Mesenchymal stem cell (in vitro differentiated cells and primary cell): ENCODE data around the gene CRHR2.

Experiments used
- DNase-seq: peaks from one replicate; pipeline ENCODE4 v3.0.0-alpha.2; 2013
- H2AFZ ChIP-seq: one replicate; pipeline ENCODE4 v1.6.1; 2013; ENCODE audit warnings: low read depth, mild to moderate bottlenecking, control low read depth, inconsistent platforms, low read length, moderate library complexity
- H2AK5ac ChIP-seq: 2 replicates; pipeline ENCODE4 v1.6.1; 2013; ENCODE audit warnings: low read length, moderate library complexity, mild to moderate bottlenecking, inconsistent platforms; ENCODE audit not compliant: severe bottlenecking
- H2BK120ac ChIP-seq: one replicate; pipeline ENCODE4 v1.6.1; 2013; ENCODE audit warnings: low read depth, mild to moderate bottlenecking, inconsistent platforms, low read length, moderate library complexity
- H2BK12ac ChIP-seq, 2 experiments: one replicate each; pipeline ENCODE4 v1.6.1; 2013; ENCODE audit warnings: inconsistent platforms in 2 of 2, low read length in 2 of 2, mild to moderate bottlenecking in 2 of 2, moderate library complexity in 2 of 2, control low read depth in 1 of 2
- H2BK15ac ChIP-seq: one replicate; pipeline ENCODE4 v1.6.1; 2013; ENCODE audit warnings: mild to moderate bottlenecking, low read depth, inconsistent platforms; ENCODE audit not compliant: poor library complexity, severe bottlenecking
- H2BK5ac ChIP-seq: 2 replicates; pipeline ENCODE4 v1.6.1; 2013; ENCODE audit warnings: low read depth, mild to moderate bottlenecking, low read length, control low read depth, inconsistent platforms; ENCODE audit not compliant: poor library complexity, severe bottlenecking
- H3K14ac ChIP-seq, 2 experiments: one replicate each; pipeline ENCODE4 v1.6.1; 2013; ENCODE audit warnings: inconsistent platforms in 2 of 2, low read length in 2 of 2, control low read depth in 1 of 2, mild to moderate bottlenecking in 1 of 2, moderate library complexity in 1 of 2
- H3K18ac ChIP-seq, 2 experiments: one replicate each; pipeline ENCODE4 v1.6.1; 2013; ENCODE audit warnings: inconsistent platforms in 2 of 2, low read length in 2 of 2, control low read depth in 1 of 2, low read depth in 1 of 2, mild to moderate bottlenecking in 1 of 2
- H3K23ac ChIP-seq, 2 experiments: one replicate each; pipeline ENCODE4 v1.6.1; 2013; ENCODE audit warnings: inconsistent platforms in 2 of 2, low read length in 2 of 2, mild to moderate bottlenecking in 2 of 2, moderate library complexity in 2 of 2, control low read depth in 1 of 2
- H3K27ac ChIP-seq: 2 replicates; pipeline ENCODE4 v1.5.1; 2013; ENCODE audit warnings: mild to moderate bottlenecking, moderate library complexity, low read length, control low read depth, inconsistent platforms; ENCODE audit not compliant: poor library complexity, severe bottlenecking
- H3K27me3 ChIP-seq, 2 experiments: 2 replicates each; pipeline versions ENCODE4 v1.6.1 to v1.7.0; 2013; ENCODE audit warnings: low read length in 2 of 2, mild to moderate bottlenecking in 2 of 2, moderate library complexity in 2 of 2, control low read depth in 1 of 2, inconsistent platforms in 1 of 2; ENCODE audit not compliant: control insufficient read depth in 1 of 2, insufficient read depth in 1 of 2
- H3K36me3 ChIP-seq, 2 experiments: 2 replicates each; pipeline versions ENCODE4 v1.6.1 to v1.7.0; 2013; ENCODE audit warnings: low read length in 2 of 2, control low read depth in 1 of 2, inconsistent platforms in 1 of 2, low read depth in 1 of 2, mild to moderate bottlenecking in 1 of 2; ENCODE audit not compliant: insufficient read depth in 2 of 2, control insufficient read depth in 1 of 2
- H3K4ac ChIP-seq, 2 experiments: one replicate each; pipeline ENCODE4 v1.6.1; 2013; ENCODE audit warnings: inconsistent platforms in 2 of 2, low read length in 2 of 2, mild to moderate bottlenecking in 2 of 2, moderate library complexity in 2 of 2, control low read depth in 1 of 2, low read depth in 1 of 2
- H3K4me1 ChIP-seq: 2 replicates; pipeline ENCODE4 v1.6.1; 2013; ENCODE audit warnings: low read depth, low read length, control low read depth; ENCODE audit not compliant: control insufficient read depth, insufficient read depth
- H3K4me2 ChIP-seq: 2 replicates; pipeline ENCODE4 v1.6.1; 2013; ENCODE audit warnings: low read length, mild to moderate bottlenecking, inconsistent platforms; ENCODE audit not compliant: poor library complexity, severe bottlenecking
- H3K4me3 ChIP-seq, 2 experiments: 2 replicates each; pipeline versions ENCODE4 v1.5.1 to v1.7.0; 2013; ENCODE audit warnings: low read length in 2 of 2, mild to moderate bottlenecking in 2 of 2, control low read depth in 1 of 2, low read depth in 1 of 2; ENCODE audit not compliant: insufficient read depth in 1 of 2
- H3K79me1 ChIP-seq: replicated peaks from 2 replicates; pipeline ENCODE4 v1.6.1; 2013; ENCODE audit warnings: mild to moderate bottlenecking, control low read depth, low read length, inconsistent platforms; ENCODE audit not compliant: poor library complexity, severe bottlenecking
- H3K9ac ChIP-seq: 2 replicates; pipeline ENCODE4 v1.7.0; 2013; ENCODE audit warnings: mild to moderate bottlenecking, low read length, moderate library complexity
- H3K9me3 ChIP-seq: 2 replicates; pipeline ENCODE4 v1.7.0; 2013; ENCODE audit warnings: mild to moderate bottlenecking, low read length; ENCODE audit not compliant: control insufficient read depth
- H4K8ac ChIP-seq: one replicate; pipeline ENCODE4 v1.6.1; 2013; ENCODE audit warnings: inconsistent platforms, mild to moderate bottlenecking, low read length, moderate library complexity
- H4K91ac ChIP-seq: one replicate; pipeline ENCODE4 v1.6.1; 2013; ENCODE audit warnings: mild to moderate bottlenecking, low read length, inconsistent platforms
- WGBS: methylation state at CpG from one replicate; pipeline ENCODE4 v1.1.7; 2013; ENCODE audit warnings: mixed read lengths; 5-methylcytosine and 5-hydroxymethylcytosine counted together

Gene CRHR2

DNA sequence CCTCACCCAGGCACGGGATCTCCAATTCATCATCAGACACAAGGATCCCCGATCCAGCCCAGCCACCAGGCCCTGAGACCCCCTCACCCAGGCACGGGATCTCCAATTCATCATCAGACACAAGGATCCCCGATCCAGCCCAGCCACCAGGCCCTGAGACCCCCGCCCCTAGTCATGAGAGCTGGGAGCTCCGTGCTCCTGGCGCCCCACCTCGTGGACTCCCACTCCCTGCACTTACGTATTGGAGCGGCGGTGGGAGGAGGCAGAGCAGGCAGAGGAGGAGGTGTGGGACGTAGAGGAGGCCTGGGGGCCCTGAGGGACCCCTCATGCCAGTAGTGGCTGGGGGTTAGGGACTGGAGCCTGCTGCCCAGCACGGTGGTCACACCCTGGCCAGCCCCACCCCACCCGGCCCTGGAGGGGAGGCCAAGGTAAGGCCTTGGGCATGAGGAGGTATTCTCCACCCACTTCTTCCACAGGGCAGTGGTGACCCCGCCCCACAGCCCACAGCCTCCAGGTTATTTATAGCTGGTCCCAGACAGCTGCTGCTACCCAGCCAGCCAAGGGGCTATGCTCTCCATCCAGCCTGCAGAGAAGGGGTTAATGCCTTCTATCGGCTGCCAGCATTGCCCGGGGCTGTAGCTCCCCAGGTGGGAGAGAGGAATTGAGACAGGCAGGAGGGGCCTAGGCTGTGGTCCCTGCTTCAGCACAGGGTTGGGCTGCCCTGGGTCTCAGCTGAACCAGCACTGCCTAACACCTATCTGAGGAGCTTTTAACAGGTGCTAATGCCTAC lies 17.6 kb upstream of the CRHR2 start:
- H3K36me3 ChIP-seq = no peaks in the 10 kb centered on the region
- no peak overlapping the region for H2BK120ac ChIP-seq
- no peak overlapping the region for H2BK15ac ChIP-seq
- 66% methylated on average over 17 of the region's 17 CpGs for WGBS
- H3K27ac ChIP-seq = no peak overlapping the region
- H3K18ac ChIP-seq = no peak overlapping the region
- no peak overlapping the region for H3K23ac ChIP-seq
- H3K14ac ChIP-seq = no peak overlapping the region
- H3K4me2 ChIP-seq = no peak overlapping the region
- peaks cover 5% of the 10 kb centered on the region for H3K9me3 ChIP-seq
- H3K9ac ChIP-seq = no peak overlapping the region
- peaks cover 65% of the 10 kb centered on the region in 2 experiments for H3K27me3 ChIP-seq
- no peak overlapping the region for H2BK5ac ChIP-seq
- no peak overlapping the region for H3K4me3 ChIP-seq
- no peak overlapping the region for H2AFZ ChIP-seq
- H3K4ac ChIP-seq = no peak overlapping the region
- H3K4me1 ChIP-seq = no peaks in the 10 kb centered on the region
- H3K79me1 ChIP-seq = no peaks in the 10 kb centered on the region
- no peak for DNase-seq
- no peak overlapping the region for H4K91ac ChIP-seq
- H2AK5ac ChIP-seq = no peak overlapping the region
- no peak overlapping the region for H4K8ac ChIP-seq
- no peak overlapping the region for H2BK12ac ChIP-seq

GRCh38 chr7:30698481-30698880 lies 16.2 kb upstream of the CRHR2 start:
- H2BK12ac ChIP-seq = no peak overlapping the region
- no peaks in the 10 kb centered on the region for H3K79me1 ChIP-seq
- no peak overlapping the region for H4K91ac ChIP-seq
- WGBS = 95% methylated on average over 4 of the region's 4 CpGs
- H4K8ac ChIP-seq = no peak overlapping the region
- H3K4me1 ChIP-seq = no peaks in the 10 kb centered on the region
- no peak overlapping the region for H2AFZ ChIP-seq
- H3K23ac ChIP-seq = no peak overlapping the region
- H3K27me3 ChIP-seq = peaks cover 69 to 72% of the 10 kb centered on the region in 2 experiments
- no peaks in the 10 kb centered on the region for H3K36me3 ChIP-seq
- no peak overlapping the region for H3K4me2 ChIP-seq
- peak overlapping the region in 1 of 2 experiments; percentile 80 for H3K14ac ChIP-seq
- H3K9me3 ChIP-seq = no peaks in the 10 kb centered on the region
- H2BK5ac ChIP-seq = no peak overlapping the region
- no peak overlapping the region for H2BK15ac ChIP-seq
- H2BK120ac ChIP-seq = no peak overlapping the region
- no peak overlapping the region for H3K4ac ChIP-seq
- DNase-seq = no peak
- no peak overlapping the region for H3K9ac ChIP-seq
- H3K4me3 ChIP-seq = no peak overlapping the region
- H2AK5ac ChIP-seq = no peak overlapping the region
- no peak overlapping the region for H3K18ac ChIP-seq
- H3K27ac ChIP-seq = no peak overlapping the region

DNA sequence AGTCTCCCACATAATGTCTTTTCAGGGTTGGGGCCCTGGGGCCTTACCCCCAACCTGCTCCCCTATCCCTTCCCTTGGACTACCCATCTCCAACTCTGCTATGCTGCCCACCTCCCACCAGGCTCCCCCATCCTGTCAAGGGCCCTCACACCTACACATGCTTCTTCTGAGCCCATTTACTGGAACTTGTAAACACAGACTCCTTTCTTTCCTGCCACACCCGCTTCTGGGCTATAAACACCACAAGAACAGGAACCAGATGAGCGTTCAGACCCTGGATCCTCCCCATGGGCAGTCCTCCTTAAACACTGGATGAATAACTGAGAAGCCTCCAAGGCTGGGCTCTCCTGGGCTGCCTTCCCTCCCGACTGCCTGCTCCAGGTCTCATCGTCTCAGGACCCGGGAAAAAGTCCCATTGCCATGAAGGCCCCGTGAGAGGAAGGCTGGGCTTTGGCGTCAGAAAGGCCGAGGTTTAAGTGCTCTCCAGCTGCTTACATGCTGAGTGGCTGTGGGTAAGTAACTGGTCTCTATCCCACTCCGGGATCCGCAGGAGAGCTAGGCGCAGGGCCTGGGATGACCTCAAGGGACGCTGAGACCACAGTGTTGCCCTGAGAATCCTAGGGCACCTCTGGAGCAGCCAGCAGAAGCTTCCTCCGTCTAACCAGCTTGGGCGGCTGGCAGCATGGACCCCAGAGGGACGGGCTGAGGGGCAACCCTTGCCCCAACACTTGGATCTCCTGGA lies 15.6 kb upstream of the CRHR2 start:
- Histone ChIP-seq H3K36me3 (no peaks in the 10 kb centered on the region), H2BK120ac (no peak overlapping the region), H3K79me1 (no peaks in the 10 kb centered on the region), H2BK15ac (no peak overlapping the region), H2BK5ac (no peak overlapping the region), H2BK12ac (no peak overlapping the region), H3K18ac (no peak overlapping the region), H3K14ac (peak overlapping the region in 1 of 2 experiments; percentile 80), H3K4ac (no peak overlapping the region), H3K4me3 (no peak overlapping the region), H3K9ac (no peak overlapping the region), H4K91ac (no peak overlapping the region), H3K23ac (no peak overlapping the region), H3K4me1 (no peaks in the 10 kb centered on the region), H2AFZ (no peak overlapping the region), H2AK5ac (no peak overlapping the region), H3K9me3 (no peaks in the 10 kb centered on the region), H3K27me3 (peaks cover 72 to 73% of the 10 kb centered on the region in 2 experiments), H4K8ac (no peak overlapping the region), H3K27ac (no peak overlapping the region), H3K4me2 (no peak overlapping the region)
- DNase-seq = peak; percentile 19
- 75% methylated on average over 15 of the region's 15 CpGs for WGBS
